Spinal cord (tissue), 10 donors: ENCODE results near the gene ARL4C. TPM values are rescaled to one million over a fixed set of nuclear protein-coding genes. Genes with fewer than 3 reads are reported as not detected.

ENCODE experiments used
- DNase-seq, 6 donors: peaks; one replicate each; pipeline versions ENCODE4 v3.0.0 to v3.0.0-alpha.2; 2013 to 2015; ENCODE audit warnings: low spot score in 6 of 6, low read depth in 4 of 6
- H3K27ac ChIP-seq: one replicate; pipeline ENCODE4 v1.5.1; 2013; ENCODE audit warnings: low read depth, low read length, control low read depth
- H3K27me3 ChIP-seq: one replicate; pipeline ENCODE4 v1.6.1; 2013; ENCODE audit warnings: low read length; ENCODE audit not compliant: control insufficient read depth, insufficient read depth
- H3K36me3 ChIP-seq: one replicate; pipeline ENCODE4 v1.6.1; 2013; ENCODE audit warnings: low read length; ENCODE audit not compliant: control insufficient read depth, insufficient read depth
- H3K4me1 ChIP-seq: one replicate; pipeline ENCODE4 v1.6.1; 2013; ENCODE audit warnings: low read length; ENCODE audit not compliant: control insufficient read depth, insufficient read depth
- H3K4me3 ChIP-seq: one replicate; pipeline ENCODE4 v1.5.1; 2013; ENCODE audit warnings: low read depth, low read length, control low read depth
- H3K9me3 ChIP-seq: one replicate; pipeline ENCODE4 v1.6.1; 2013; ENCODE audit warnings: low read length; ENCODE audit not compliant: control insufficient read depth, insufficient read depth
- WGBS: methylation state at CpG from one replicate; pipeline ENCODE4 v1.1.5; 2013; ENCODE audit warnings: missing lambda C conversion rate; ENCODE audit not compliant: insufficient coverage; 5-methylcytosine and 5-hydroxymethylcytosine counted together
- polyA plus RNA-seq, 2 donors: library from polyadenylated mRNA; unstranded; fragments of 120-200 nt; gene quantifications; one replicate each; pipeline ENCODE4 v1.2.1, GENCODE V29; 2013; ENCODE audit not compliant: insufficient read length in 2 of 2
- total RNA-seq, 2 donors: library from RNA; depleted of rRNA in 1 of 2; stranded (reverse); fragments of 120-200 nt in 1 of 2; fragments of >200 nt in 1 of 2; gene quantifications; one replicate each; pipeline versions ENCODE4 v1.2.3 to v1.2.4, GENCODE V29; 2013 to 2014
- donor health status: healthy.

Gene ARL4C
- total and polyA plus RNA-seq, 4 donors = 19.2 to 74.4 (median 50.1) TPM

DNA sequence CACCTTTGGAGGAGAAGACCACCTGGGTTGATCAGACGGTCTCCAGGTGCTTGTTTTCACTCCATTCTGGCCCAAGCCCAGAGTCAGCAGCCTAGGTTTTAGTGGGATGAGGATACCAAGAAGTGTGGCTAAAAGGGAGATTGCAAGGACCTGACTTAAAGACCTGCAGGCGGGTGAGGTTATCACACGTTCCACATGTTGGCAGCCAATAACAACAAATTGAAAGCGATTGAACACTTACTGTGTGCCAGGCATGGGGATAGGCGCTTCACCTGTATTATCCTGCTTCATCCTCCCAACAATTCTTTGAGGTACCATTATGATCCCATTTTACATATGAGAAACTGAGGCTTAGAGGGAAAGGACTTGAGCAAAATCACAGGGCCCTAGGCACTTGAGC, 5.0 kb downstream of the ARL4C start:
- no peaks in the 10 kb centered on the region for H3K9me3 ChIP-seq
- H3K36me3 ChIP-seq = peaks cover 5% of the 10 kb centered on the region
- peaks cover 20% of the 10 kb centered on the region for H3K4me1 ChIP-seq
- no peak overlapping the region for H3K4me3 ChIP-seq
- H3K27ac ChIP-seq = no peak overlapping the region
- H3K27me3 ChIP-seq = peaks cover 12% of the 10 kb centered on the region
- 89% methylated on average over 4 of the region's 5 CpGs for WGBS
- DNase-seq = no peak

DNA sequence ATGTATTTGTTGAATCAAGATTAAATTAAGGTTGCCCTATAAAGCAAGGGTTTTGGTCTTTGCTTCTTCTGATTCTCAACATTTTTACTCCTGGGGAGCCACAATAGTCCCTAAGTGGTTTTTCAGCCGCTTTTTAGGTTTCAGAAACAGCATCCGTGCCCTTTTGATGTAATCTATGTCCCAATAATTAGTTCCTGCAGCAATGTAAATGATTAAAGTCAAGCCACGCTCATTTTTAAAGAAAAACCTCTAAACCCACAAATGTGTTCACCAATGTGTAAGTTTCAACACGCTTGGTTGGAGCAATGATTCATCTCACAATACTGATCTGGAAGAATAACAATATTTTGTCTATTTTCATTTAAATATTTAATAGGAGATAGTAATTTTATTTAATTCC, 5.6 kb downstream of the ARL4C start:
- no peak overlapping the region for H3K4me3 ChIP-seq
- no peak overlapping the region for H3K27ac ChIP-seq
- H3K27me3 ChIP-seq = peaks cover 12% of the 10 kb centered on the region
- WGBS = no CpG with 5 or more reads among the region's 4 CpGs
- peaks cover 18% of the 10 kb centered on the region for H3K4me1 ChIP-seq
- H3K9me3 ChIP-seq = peaks cover 2% of the 10 kb centered on the region
- DNase-seq = no peak
- H3K36me3 ChIP-seq = peaks cover 5% of the 10 kb centered on the region

DNA sequence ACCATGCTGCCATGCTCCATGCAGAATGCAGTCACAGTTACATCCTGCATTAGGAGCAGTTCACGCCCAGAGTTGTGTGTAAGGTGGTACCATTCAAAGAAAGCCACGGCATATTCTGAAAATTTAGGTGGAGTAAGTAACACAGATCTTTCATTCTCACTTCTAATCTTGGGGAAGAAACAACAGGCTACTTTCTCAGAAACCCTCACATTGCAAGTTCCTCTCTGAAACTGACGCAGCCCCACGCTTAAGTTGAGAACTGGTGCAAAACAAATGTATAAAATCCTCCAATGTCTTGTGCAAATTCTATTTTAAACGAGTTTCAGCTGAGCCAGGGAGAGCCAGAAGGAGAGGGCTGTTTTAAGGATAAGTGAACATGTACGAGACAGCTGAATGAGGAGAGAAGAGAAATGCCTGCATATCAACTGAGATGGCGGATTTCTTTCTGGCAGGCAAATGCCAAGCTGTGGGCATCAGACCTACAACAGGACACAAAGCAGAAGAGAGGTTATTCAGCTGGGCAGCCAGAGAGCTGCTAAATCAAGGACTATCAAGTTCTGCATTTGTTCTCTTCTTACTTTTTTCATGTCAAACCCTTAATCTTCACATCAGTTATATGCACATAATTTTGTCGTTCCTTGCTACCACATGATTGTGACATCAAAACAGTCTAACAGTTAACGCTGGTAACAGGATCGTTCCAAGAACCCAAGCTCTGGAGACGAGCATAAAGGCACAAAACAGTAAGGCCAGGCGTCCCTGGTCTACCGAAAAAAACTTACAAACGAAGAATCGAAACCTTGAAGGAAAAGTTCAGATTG, 6.4 kb downstream of the ARL4C start:
- peak in 2 of 6 donors; percentile 45 to 84 for DNase-seq
- 61% methylated on average over 8 of the region's 15 CpGs for WGBS
- peaks cover 2% of the 10 kb centered on the region for H3K9me3 ChIP-seq
- H3K27ac ChIP-seq = no peak overlapping the region
- peaks cover 10% of the 10 kb centered on the region for H3K4me1 ChIP-seq
- peaks cover 5% of the 10 kb centered on the region for H3K36me3 ChIP-seq
- H3K4me3 ChIP-seq = no peak overlapping the region
- H3K27me3 ChIP-seq = peaks cover 7% of the 10 kb centered on the region

DNA sequence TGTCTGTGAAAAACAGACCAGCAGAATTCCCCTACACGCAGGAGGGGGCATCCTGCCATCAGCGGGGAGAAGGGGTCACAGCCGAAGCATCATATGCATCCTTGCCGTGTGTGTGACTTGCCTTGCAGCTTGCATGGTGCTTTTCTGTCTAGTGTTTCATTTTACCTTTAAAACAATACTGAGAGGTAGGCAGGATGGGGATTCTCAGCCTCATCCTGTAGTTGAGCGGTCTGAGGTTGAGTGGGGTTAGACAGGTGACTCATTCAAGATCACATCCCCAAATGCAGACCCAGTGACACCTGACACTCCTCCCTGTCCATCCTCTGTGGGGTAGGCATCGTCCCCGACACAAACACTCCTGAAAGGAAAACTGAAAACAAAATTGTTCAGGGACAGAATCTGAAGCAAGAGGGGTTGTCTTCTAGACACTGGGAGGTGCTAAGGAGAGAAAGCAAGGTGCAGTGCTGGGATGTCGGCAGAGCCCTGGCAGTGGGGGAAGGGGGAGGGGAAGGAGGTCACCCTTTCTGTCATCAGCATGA, 7.9 kb downstream of the ARL4C start:
- no peak overlapping the region for H3K27ac ChIP-seq
- WGBS = 52% methylated on average over 6 of the region's 8 CpGs

DNA sequence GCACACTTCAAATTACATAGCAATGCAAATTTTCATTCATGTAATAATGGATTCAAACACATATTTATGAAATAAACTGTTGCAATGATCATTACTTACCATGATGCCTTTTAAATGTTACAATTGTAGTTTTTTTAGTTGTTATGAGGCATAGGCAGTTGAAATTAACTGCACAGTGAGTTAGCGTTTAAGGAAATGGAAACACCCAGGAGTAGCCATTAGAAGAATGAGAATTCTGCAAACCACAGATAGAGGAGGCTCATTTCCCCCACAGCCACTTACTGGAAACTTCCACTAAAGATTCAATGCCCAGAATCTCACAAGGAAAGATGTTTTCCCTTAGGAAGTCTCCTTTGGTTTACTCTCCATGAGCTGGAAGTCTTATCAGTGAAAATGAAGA, 8.4 kb downstream of the ARL4C start:
- WGBS = no CpG with 5 or more reads among the region's 1 CpG
- peaks cover 2% of the 10 kb centered on the region for H3K9me3 ChIP-seq
- peaks cover 6% of the 10 kb centered on the region for H3K4me1 ChIP-seq
- H3K27me3 ChIP-seq = no peaks in the 10 kb centered on the region
- H3K4me3 ChIP-seq = no peak overlapping the region
- peaks cover 5% of the 10 kb centered on the region for H3K36me3 ChIP-seq
- DNase-seq = no peak
- H3K27ac ChIP-seq = no peak overlapping the region

More for the DNA sequence above, 7.9 kb downstream of the ARL4C start:
- peaks cover 6% of the 10 kb centered on the region for H3K4me1 ChIP-seq
- DNase-seq = no peak
- H3K27me3 ChIP-seq = no peaks in the 10 kb centered on the region
- H3K4me3 ChIP-seq = no peak overlapping the region
- peaks cover 2% of the 10 kb centered on the region for H3K9me3 ChIP-seq
- peaks cover 5% of the 10 kb centered on the region for H3K36me3 ChIP-seq

DNA sequence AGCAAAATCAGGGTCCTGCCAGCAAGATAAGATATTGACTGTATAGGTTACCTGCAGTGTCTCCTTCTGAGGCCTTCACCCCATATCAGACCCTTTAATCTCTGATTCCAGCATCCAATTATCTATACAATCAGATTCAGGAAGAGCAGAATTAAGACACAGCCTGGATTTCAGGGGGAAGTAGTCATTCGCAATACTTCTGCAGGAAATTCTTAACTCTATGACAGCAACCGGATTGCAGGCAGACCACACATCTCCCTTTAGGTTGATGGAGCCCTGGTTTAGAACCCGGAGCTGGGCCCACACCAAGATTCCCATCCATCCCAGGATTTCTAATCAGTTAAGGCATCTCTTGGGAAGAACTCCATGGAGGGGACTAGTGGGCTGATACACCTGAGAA, 9.5 kb downstream of the ARL4C start:
- DNase-seq = no peak
- no peak overlapping the region for H3K27ac ChIP-seq
- peaks cover 2% of the 10 kb centered on the region for H3K9me3 ChIP-seq
- H3K27me3 ChIP-seq = no peaks in the 10 kb centered on the region
- peaks cover 6% of the 10 kb centered on the region for H3K4me1 ChIP-seq
- WGBS = 100% methylated on average over 1 of the region's 3 CpGs
- H3K36me3 ChIP-seq = peaks cover 5% of the 10 kb centered on the region
- H3K4me3 ChIP-seq = no peak overlapping the region

DNA sequence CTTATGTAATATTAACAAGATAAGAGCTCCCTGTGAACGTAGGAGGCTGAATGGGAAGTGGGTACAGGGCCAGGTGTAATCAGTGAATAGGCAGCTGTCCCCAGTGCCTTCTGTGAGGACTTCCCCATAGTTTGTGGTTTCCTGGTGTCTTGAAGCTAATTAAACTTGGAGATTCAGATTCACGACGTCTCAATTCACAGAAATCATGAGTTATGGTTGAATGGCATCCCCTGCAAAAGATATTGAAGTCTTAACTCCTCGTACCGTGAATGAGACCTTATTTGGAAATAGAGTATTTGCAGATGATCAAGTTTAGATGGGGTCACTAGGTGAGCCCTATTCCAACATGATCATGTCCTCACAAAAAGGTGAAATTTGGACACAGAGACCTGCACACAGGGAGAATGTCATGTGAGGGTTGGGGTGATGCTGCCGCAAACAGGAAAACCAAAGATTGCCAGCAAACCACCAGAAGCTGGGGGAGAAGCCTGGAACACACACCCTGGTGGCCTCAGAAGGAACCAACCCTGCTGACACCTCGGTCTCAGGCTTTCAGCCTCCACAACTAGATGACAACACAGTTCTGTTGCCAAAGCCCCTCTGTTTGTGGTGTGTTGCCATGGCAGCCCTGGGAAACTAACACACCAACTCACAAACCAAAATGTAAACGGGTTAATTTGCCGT, 13.2 kb downstream of the ARL4C start:
- Histone ChIP-seq H3K4me1 (no peaks in the 10 kb centered on the region), H3K9me3 (peaks cover 4% of the 10 kb centered on the region), H3K36me3 (peaks cover 1% of the 10 kb centered on the region), H3K4me3 (no peak overlapping the region), H3K27ac (no peak overlapping the region), H3K27me3 (no peaks in the 10 kb centered on the region)
- WGBS = 67% methylated on average over 1 of the region's 9 CpGs
- no peak for DNase-seq

DNA sequence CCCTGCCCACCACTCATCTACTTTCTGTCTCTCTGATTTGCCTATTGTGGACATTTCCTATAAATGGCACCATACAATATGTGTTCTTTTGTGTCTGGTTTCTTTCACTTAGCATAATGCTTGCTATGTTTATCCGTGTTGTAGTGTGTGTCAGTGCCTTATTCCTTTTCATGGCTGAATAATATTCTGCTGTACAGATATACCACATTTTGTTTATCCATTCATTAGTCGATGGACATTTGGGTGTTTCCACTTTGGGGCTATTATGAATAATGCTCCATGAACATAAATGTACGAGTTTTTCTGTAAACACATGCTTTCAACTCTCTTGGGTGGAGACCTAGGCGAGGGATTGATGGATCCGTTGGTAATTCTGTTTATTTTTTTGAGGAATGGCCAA, 15.6 kb downstream of the ARL4C start:
- Histone ChIP-seq H3K27me3 (no peaks in the 10 kb centered on the region), H3K36me3 (no peaks in the 10 kb centered on the region), H3K9me3 (peaks cover 2% of the 10 kb centered on the region), H3K27ac (no peak overlapping the region), H3K4me1 (no peaks in the 10 kb centered on the region), H3K4me3 (no peak overlapping the region)
- DNase-seq = no peak
- WGBS = no CpG with 5 or more reads among the region's 5 CpGs

DNA sequence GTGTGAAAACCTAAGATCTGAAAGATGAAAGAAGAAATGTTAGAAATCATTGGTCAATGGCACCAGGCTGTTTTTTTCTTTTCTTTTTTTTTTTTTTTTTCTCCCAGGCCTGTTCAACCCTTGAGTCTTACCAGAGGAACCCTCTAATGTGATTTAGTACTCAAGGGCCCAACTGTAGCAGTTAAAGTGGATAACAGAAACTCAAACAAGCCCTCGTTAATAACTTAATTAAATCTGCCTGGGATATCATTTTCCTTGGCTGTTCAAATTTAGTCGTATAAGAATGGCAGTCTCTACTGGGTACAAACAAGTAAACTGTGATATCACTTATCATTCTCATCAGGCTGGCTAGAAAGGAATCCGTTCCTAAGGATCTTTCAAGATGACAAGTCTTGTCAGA, 16.5 kb downstream of the ARL4C start:
- no peak for DNase-seq
- H3K27ac ChIP-seq = no peak overlapping the region
- peaks cover 2% of the 10 kb centered on the region for H3K9me3 ChIP-seq
- H3K36me3 ChIP-seq = no peaks in the 10 kb centered on the region
- no peak overlapping the region for H3K4me3 ChIP-seq
- 100% methylated on average over 1 of the region's 3 CpGs for WGBS
- no peaks in the 10 kb centered on the region for H3K27me3 ChIP-seq
- H3K4me1 ChIP-seq = no peaks in the 10 kb centered on the region
